ENCODE data around the gene OR4K2.
"Not testable (repeated sequence)": the region's sequence is repeated elsewhere in the genome, so short reads cannot be mapped to it uniquely, and the experiment has no call there.

Gene OR4K2, protein sequence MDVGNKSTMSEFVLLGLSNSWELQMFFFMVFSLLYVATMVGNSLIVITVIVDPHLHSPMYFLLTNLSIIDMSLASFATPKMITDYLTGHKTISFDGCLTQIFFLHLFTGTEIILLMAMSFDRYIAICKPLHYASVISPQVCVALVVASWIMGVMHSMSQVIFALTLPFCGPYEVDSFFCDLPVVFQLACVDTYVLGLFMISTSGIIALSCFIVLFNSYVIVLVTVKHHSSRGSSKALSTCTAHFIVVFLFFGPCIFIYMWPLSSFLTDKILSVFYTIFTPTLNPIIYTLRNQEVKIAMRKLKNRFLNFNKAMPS

DNA sequence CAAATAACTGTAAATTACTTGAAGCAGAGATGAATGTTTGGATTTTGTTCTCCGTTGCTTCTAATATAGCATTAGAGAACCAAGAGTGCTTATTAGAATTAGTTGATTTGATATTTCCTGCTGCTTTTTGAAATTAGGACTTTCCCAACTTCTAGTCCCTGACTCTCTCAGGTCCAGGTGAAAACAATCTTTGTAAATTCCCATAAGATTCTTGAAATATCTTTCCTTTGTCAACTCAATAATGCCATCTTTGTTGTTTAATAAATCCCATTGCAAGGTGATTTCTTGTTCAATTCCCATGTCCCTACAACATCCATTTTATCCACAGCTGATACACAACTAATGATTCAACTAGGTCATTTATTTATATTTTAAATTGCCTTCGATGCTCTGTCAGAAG, at the start of gene OR4K2:
Gene OR4K2, plus strand, starts transcription at position 301 of the 400 bp plus-strand sequence. CDS start 1,126 bp downstream, outside the sequence.
- H3K27ac ChIP-seq: no peak within 1 kb of the TSS
- no peak within 1 kb of the TSS for H3K4me3 ChIP-seq

DNA sequence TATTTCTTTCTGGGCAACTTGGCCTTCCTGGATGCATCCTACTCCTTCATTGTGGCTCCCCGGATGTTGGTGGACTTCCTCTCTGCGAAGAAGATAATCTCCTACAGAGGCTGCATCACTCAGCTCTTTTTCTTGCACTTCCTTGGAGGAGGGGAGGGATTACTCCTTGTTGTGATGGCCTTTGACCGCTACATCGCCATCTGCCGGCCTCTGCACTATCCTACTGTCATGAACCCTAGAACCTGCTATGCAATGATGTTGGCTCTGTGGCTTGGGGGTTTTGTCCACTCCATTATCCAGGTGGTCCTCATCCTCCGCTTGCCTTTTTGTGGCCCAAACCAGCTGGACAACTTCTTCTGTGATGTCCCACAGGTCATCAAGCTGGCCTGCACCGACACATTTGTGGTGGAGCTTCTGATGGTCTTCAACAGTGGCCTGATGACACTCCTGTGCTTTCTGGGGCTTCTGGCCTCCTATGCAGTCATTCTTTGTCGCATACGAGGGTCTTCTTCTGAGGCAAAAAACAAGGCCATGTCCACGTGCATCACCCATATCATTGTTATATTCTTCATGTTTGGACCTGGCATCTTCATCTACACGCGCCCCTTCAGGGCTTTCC, 47.2 kb upstream of the OR4K2 start:
- H3K27ac ChIP-seq, H3K4me3 ChIP-seq: not testable (repeated sequence)

DNA sequence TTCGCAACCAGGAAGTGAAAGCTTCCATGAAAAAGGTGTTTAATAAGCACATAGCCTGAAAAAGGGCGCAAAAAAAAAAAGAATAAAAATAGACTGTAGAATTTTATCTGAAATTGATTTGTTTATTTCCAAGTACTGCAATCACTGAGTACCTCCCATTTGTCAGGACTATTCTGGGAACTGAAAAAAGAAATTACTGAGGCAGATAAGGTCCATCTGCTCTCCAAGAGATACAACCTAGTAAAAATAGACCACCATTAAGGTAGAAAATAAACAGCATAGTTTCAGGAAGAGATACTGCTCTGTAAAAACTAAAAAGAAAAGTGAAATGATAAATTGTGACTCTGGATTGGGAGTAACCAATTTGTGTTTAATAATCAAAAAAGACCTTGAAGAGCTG, 46.6 kb upstream of the OR4K2 start:
- Histone ChIP-seq H3K27ac (no peak overlapping the region), H3K4me3 (no peak overlapping the region)

DNA sequence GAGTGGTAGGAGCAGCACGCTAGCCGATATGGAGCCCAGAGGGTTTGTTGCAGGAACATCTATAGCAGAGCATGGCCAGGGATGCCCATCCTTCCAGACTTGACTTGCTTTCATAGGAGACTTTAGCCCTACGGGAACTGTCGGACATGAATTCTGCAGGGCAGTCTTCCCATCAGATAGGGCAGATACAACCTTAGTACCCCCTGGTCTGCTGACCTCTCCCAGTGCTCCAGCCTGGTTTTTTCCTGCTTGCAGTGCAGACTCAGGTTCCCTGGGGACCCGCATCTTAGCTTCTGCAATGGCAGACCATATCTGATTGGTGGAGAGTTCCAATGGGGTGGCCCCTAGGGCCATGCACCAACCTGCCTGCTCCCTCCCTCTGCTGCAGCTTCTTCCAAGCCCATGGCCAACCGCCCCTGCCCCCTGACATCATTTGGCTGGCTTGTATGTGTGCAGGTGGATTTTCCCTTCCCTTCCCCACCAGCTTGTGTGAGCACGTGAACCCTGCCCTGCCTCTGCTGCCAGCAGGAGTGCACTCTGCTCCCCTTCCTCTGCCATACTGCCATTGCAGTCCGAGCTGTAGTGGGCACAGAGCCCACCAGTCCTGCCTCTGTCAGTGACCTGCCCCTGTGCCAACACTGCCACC, 40.6 kb upstream of the OR4K2 start:
- H3K27ac ChIP-seq, H3K4me3 ChIP-seq: not testable (repeated sequence)

DNA sequence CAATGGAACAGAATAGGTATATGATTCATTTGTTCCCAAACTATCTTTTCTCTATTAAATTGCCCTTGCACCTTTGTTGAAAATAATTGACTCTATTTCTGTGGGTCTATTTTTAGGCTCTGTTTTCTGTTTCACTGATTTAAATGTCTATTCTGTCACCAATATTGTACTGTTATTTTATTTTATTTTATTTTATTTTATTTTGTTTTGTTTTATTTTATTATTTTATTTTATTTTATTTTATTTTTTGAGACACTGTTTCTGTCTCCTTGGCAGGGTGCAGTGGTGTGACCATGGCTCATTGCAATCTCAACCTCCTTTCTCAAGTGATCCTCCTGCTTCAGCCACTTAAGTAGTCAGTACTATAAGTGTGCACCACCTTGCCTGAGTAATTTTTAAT, 36.5 kb upstream of the OR4K2 start:
- Histone ChIP-seq H3K4me3 (no peak overlapping the region), H3K27ac (no peak overlapping the region)

DNA sequence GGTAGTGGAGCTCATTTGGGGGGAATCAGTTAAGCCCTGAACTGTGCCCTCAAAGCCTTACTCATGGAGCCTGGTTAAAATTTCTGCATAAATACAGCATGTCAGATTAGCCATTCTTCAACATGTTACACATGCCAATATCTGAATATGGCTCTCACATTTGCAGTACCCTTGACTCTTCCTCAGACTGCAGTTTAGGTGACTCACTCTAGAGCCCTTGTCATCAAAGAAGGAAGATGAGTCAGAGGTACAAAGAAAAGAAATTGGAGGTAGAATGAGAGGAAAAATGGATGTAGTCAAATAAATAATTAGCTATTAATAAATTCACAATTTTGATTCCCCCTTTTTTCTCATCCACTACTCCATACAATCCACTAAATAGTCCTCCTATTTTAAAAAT, 23.6 kb upstream of the OR4K2 start:
- H3K27ac ChIP-seq: no peak overlapping the region
- no peak overlapping the region for H3K4me3 ChIP-seq

DNA sequence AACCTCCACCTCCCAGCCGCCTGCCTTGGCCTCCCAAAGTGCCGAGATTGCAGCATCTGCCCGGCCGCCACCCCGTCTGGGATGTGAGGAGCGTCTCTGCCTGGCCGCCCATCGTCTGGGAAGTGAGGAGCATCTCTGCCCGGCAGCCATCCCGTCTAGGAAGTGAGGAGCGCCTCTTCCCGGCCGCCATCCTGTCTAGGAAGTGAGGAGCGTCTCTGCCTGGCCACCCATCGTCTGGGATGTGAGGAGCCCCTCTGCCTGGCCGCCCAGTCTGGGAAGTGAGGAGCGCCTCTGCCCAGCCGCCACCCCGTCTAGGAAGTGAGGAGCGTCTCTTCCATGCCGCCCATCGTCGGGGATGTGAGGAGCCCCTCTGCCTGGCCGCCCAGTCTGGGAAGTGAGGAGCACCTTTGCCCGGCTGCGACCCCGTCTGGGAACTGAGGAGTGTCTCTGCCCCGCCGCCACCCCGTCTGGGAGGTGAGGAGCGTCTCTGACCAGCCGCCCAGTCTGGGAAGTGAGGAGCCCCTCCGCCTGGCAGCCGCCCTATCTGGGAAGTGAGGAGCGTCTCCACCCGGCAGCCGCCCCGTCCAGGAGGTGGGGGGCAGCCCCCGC, 8.8 kb upstream of the OR4K2 start:
- not testable (repeated sequence) for H3K27ac ChIP-seq, H3K4me3 ChIP-seq

DNA sequence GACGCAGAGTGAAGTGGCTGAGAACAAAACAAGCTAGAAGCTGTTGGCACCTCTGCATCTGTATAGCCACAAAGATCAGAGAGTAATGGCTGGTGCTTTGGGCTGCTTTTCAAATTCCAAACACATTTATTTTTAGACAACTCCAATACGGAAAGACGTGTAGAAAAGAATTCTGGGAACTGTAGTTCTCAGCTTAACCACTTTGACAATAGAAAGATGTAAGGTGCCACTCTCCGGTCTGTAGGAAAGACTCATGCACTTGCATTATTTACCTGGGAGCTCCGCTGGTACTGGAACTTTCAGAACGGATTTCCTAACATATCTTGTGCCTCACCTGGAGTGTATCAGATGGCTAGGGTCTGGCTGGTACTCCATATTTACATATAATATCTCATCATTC, 1.8 kb upstream of the OR4K2 start:
- H3K27ac ChIP-seq: no peak overlapping the region
- no peak overlapping the region for H3K4me3 ChIP-seq

DNA sequence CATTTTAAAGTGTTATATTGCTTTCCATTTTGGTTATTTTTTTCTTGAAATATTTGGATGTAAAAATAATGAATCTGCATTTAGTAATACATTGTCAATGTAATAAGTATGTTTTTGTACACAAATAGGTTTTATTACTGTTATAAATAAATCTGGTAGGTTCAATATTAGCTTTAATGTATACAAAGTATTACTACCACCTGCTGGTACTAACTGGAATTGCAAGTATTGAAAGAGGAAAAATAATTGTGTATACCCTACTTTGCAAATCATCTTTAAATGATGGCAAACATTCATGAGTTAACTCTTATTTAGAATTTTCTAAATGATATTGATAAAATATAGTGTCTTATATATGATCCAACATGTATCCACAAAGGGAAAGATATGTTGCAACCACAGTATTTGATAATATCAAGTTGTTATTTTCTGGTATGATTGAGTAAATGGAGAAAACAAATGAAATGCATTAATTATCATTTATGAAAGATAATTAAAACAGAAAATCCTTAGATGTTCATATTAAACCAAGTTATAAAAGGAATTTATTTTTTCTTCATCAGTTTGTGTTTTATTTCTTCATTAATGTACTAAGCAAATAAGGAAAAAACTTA, 3.2 kb downstream of the OR4K2 start:
- Histone ChIP-seq H3K4me3 (no peak overlapping the region), H3K27ac (no peak overlapping the region)

DNA sequence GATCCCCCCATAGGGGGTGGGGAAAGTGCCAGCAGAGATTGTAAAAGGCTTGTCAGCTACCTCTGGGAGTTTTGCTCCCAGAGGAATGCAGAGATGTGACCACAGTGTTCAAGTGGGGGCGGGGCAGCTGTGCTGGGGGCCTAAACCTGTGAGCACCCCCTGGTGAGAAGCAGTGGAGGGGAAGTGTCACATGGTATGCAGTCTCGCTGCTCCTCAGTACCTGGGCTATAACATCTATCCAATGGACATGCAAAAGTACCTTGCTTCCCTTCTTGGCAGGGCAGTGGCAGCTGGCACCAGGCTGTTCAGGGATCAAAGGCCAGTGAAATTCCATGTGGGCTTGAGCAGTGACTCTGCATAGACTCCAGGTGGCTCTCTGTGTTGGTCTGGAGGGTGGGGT, 20.3 kb downstream of the OR4K2 start:
- Histone ChIP-seq H3K27ac (no peak overlapping the region), H3K4me3 (no peak overlapping the region)

DNA sequence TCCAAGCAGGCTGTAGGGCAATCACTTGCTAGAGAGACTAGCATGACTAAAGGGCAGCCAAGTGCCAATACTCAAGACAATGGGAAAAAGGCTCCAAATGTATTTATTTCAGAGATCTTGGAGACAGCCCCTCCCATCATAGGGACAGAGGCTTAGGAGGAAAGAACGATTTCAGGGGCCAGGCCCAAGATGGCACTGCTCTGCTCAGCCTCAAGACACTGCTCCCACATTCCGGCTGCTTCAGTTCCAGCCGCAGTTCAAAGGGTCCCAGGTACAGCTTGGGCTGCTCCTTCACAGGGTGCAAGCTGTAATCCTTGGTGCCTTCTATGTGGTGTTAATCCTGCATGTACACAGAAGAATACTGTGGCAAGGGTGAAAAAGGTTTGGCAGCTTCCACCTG, 26.1 kb downstream of the OR4K2 start:
- H3K27ac ChIP-seq: no peak overlapping the region
- H3K4me3 ChIP-seq: no peak overlapping the region

DNA sequence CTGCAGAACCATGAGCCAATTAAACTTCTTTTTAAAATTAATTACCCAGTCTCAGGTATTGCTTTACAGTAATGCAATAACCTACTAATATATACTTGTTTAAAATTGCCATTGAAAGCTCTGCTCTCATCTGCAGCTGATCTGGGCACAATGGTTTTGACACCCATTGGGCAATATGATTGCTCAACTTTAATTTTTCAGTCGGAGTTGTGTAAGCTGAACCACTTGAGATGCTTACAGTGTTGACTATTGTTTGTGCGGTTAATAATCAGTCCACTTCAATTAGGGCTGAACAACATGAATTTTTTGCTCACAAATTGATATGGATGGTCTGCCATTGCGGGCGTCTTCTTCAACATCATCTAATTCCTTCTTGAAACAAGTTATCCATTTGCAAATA, 27.5 kb downstream of the OR4K2 start:
- no peak overlapping the region for H3K4me3 ChIP-seq
- H3K27ac ChIP-seq: no peak overlapping the region

DNA sequence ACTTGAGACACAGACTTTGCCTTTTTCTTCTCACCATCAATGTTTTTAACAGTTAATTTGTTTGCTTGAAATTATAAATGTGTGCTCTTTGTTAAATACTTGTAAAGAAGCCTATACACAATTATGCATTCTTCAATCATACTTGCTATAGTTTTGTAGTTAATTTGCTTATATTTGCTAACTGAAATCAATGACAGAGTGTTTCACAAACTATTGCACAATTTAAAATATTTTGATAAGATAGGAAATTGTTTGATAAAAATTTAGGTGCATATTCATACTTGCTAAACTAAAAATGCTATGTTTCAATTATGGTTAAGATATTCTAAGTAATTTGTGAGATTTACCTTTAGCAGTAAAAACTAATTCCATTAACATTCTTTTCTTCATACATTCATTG, 31.7 kb downstream of the OR4K2 start:
- no peak overlapping the region for H3K4me3 ChIP-seq
- no peak overlapping the region for H3K27ac ChIP-seq

DNA sequence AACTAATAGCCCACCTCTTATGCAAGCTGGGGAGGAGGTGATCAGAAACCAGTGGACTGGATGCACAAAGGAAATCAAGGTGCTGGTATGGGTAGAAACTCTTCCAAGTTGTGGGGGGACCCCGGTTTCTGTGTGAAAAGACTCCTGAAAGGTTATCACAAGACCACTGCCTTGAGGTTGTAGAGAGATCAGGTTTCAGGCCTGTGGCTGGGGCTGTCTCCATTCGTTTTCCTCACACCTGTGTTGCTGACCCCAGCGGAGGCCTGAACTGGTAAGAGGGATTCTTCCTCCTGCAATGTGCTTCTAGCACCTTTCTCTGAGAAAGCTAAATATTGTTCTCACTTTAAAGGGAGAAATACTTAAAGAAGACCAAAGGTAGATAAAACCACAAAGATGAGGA, 36.2 kb downstream of the OR4K2 start:
- no peak overlapping the region for H3K4me3 ChIP-seq
- H3K27ac ChIP-seq: no peak overlapping the region

DNA sequence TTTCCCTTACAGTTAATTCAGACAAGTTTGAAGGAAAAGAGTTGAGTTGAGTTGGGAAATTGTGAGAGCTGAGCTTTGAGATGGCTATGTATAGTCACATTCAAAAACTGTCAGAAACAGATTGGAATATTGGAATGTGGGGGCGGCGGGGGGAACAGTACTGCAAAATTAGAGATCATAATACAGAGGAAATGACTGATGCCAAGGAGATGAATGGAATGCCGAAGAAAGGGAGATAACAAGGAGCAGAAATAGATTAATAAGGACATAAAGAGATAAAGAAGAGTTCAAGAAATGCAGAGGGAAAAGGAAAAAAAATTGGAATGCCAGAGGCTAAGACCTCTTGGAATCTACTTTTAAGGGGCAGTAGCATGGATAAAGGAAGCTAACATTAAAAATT, 42.3 kb downstream of the OR4K2 start:
- no peak overlapping the region for H3K4me3 ChIP-seq
- no peak overlapping the region for H3K27ac ChIP-seq

DNA sequence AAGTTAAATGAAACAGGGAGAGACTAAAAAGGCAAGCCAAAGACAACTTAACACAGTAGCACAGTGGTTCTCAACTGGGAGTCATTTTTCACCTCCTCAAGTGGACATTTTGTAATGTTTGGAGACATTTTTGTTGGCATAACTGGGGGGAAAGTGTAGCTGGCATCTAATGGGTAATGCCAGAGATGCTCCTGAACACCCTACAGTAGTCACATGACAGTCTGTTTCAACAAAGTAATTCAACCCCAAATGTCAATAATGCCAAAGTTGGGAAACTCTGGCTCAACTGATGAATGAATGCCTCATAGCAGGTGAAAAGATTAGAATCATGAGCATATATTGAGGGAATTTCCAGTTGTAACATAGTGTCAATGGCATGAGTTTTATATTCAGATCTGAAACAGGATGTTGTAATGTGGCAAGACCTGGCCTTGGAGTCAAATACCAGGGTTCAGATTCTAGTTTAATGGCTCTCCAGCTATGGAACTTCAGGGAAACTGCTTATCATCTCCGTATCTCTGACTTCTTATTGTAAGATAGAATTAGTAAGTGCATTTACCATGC, 43.1 kb downstream of the OR4K2 start:
- H3K27ac ChIP-seq: no peak overlapping the region
- no peak overlapping the region for H3K4me3 ChIP-seq

DNA sequence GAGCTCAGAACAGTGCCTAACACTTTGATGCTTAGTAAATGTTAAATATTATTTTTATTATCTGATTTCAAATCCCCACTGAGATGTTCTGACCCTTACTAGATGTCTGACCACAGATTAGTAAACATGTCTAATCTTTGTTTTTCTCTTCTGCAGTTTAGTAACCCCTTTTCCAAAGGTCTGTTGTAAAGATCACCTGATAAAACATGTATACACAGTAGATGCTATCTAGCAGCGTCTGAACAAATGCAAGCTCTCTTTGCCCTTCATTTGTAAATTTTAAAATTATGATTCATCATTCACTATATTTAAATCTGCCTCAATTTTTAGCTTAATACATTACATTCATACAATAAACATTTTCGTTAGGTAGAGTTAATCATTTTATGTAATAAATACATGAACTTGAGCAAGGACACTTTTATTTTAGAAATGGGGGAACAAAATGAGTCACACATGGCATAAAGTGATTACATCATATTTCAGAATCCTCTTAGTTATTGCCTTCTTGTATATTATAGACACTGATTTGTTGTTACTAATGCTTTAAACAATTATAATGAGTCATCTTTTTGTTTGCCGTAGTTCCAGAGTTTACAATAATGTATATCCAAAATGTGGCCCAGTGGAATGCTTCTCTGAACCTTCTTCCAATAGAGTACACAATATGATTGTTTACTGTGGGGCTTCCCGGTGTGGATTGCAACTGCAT, 43.8 kb downstream of the OR4K2 start:
- no peak overlapping the region for H3K27ac ChIP-seq
- no peak overlapping the region for H3K4me3 ChIP-seq

DNA sequence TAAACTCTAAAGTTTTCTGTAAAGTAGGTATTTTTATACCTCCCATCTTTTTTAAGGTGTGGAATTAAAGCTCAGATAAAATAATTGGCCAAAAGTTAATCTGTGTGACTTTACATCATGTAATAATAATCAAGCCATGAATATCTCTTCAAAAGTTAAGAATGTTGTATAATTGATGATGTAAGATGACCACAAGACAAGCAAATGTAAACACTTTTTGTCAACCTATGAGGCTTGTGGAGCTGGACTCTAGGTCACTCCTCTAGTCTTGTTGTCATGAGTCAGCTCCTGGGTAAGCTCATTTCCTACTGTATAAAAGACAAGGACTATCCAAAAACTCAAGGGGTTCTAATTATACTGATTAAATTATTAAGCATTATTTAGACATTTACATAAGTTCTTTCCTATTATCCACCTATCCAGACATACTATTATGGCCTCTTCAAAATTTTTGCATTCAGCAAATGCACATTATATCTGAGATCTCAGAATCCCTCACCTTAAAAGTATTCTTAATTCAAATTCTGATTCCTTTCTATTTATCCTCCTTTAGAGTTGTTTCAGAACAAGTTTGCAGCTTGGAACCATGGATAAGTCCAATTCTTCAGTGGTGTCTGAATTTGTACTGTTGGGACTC, 45.2 kb downstream of the OR4K2 start, which contains the start of gene OR4K5:
Gene OR4K5, plus strand, starts transcription at position 587 of the 637 bp plus-strand sequence. Its CDS starts 0 bp downstream, at position 587.
- no peak within 1 kb of the TSS for H3K4me3 ChIP-seq

DNA sequence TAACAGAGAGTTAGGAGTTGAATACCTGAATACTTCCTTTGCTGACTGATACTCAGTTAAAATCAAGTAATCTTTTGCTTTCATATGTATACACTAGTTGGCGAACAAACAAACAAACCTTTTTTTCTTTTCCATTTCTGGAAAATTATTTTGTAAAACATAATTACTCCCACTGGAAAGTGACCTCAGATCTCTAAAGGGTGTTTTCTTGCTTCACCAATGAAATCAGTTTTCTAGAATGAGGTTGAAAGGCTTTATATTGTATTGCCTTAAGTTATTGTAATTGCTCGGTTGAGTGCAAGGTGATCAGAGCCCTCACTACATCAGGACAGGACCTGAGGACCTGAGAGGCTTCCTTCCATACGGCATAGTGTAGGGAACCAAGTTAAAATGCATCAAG, 55.7 kb downstream of the OR4K2 start, which contains the start of gene OR4K1:
Gene OR4K1, plus strand, starts transcription at position 301 of the 400 bp plus-strand sequence. CDS start 4,750 bp downstream, outside the sequence.
- no peak within 1 kb of the TSS for H3K4me3 ChIP-seq
- H3K27ac ChIP-seq: no peak within 1 kb of the TSS

More for the DNA sequence above, 45.2 kb downstream of the OR4K2 start, which contains the start of gene OR4K5:
- H3K27ac ChIP-seq: no peak within 1 kb of the TSS
